HEK293 (cell line): Measurements from ENCODE around the gene ZHX3.
A peak's percentile ranks its signal among the peaks of the same experiment; 100 is the strongest.

Experiments used
- CTCF ChIA-PET: fragments of 350-600 bp; formaldehyde crosslinking; extraction: SDS; loops from one replicate; lab custom pipeline; 2021; ENCODE audit warnings: antibody characterized with exemption; lab: Yijun Ruan, JAX
- POLR2A ChIA-PET: fragments of 300-600 bp; formaldehyde crosslinking; extraction: SDS; loops from one replicate; lab custom pipeline; 2020; ENCODE audit warnings: antibody characterized with exemption, inconsistent platforms; lab: Yijun Ruan, JAX
- H3K27ac ChIP-seq: fragments of 200-500 bp; sonication (Bioruptor generic); 2 replicates; pipeline ENCODE4 v1.5.1; 2014; ENCODE audit warnings: low read depth, low read length, control low read depth, inconsistent platforms; ENCODE audit errors: extremely low read depth
- H3K36me3 ChIP-seq, 2 experiments: fragments of 200-500 bp in 1 of 2; sonication (Bioruptor generic) in 1 of 2; 1 replicate in 1 of 2; 2 replicates in 1 of 2; pipeline ENCODE4 v1.5.1; 2014 to 2017; ENCODE audit warnings: inconsistent platforms in 2 of 2, low read length in 2 of 2; ENCODE audit not compliant: control insufficient read depth in 2 of 2, insufficient read depth in 1 of 2
- H3K4me1 ChIP-seq: fragments of 200-500 bp; sonication (Bioruptor generic); 2 replicates; pipeline ENCODE4 v1.5.1; 2014; ENCODE audit warnings: mild to moderate bottlenecking, low read length, inconsistent platforms; ENCODE audit not compliant: control insufficient read depth, insufficient read depth
- H3K4me3 ChIP-seq: 2 replicates; pipeline ENCODE4 v1.5.1; 2011; ENCODE audit warnings: low read depth, mild to moderate bottlenecking, control low read depth, low read length, moderate library complexity
- H3K9me3 ChIP-seq: fragments of 200-500 bp; sonication (Bioruptor generic); 2 replicates; pipeline ENCODE4 v1.5.1; 2014; ENCODE audit warnings: low read depth, low read length, inconsistent platforms; ENCODE audit not compliant: control insufficient read depth, insufficient read depth
- AEBP2 ChIP-seq: fragments of 450-650 bp; formaldehyde crosslinking; IDR thresholded peaks from 2 replicates; pipeline ENCODE4 v1.5.1; 2016; ENCODE audit warnings: missing biosample characterization, missing genetic modification characterization, borderline replicate concordance
- EGR2 ChIP-seq: fragments of 450-650 bp; formaldehyde crosslinking; IDR thresholded peaks from 2 replicates; pipeline ENCODE4 v1.5.1; 2016; ENCODE audit warnings: low read depth, missing biosample characterization, missing genetic modification characterization
- ELK4 ChIP-seq: IDR thresholded peaks from 2 replicates; pipeline ENCODE4 v1.6.1; 2011; ENCODE audit warnings: mild to moderate bottlenecking, low read depth, low read length, borderline replicate concordance
- ZNF354C ChIP-seq: fragments of 450-650 bp; formaldehyde crosslinking; IDR thresholded peaks from 2 replicates; pipeline ENCODE4 v1.5.1; 2016; ENCODE audit warnings: missing biosample characterization, missing genetic modification characterization, low read depth, borderline replicate concordance
- ZNF423 ChIP-seq: fragments of 450-650 bp; formaldehyde crosslinking; IDR thresholded peaks from 2 replicates; pipeline ENCODE4 v1.5.1; 2016; ENCODE audit warnings: missing biosample characterization, missing genetic modification characterization
- ZNF513 ChIP-seq: fragments of 450-650 bp; IDR thresholded peaks from 2 replicates; pipeline ENCODE4 v1.5.1; 2018; ENCODE audit warnings: missing biosample characterization, missing genetic modification characterization
- ZNF561 ChIP-seq: fragments of 450-650 bp; IDR thresholded peaks from 2 replicates; pipeline ENCODE4 v1.5.1; 2018; ENCODE audit warnings: missing biosample characterization, missing genetic modification characterization, borderline replicate concordance
- ZNF777 ChIP-seq: fragments of 450-650 bp; formaldehyde crosslinking; IDR thresholded peaks from 2 replicates; pipeline ENCODE4 v1.5.1; 2017; ENCODE audit warnings: missing biosample characterization, missing genetic modification characterization, borderline replicate concordance
- ZSCAN18 ChIP-seq: fragments of 450-650 bp; formaldehyde crosslinking; IDR thresholded peaks from 2 replicates; pipeline ENCODE4 v1.5.1; 2016; ENCODE audit warnings: missing biosample characterization, missing genetic modification characterization
- TF ChIP-seq, protein P1 (sequence below): fragments of 450-650 bp; formaldehyde crosslinking; IDR thresholded peaks from 2 replicates; pipeline ENCODE4 v1.5.1; 2016; ENCODE audit warnings: missing biosample characterization, missing genetic modification characterization
- TF ChIP-seq, protein P2 (sequence below): fragments of 450-650 bp; formaldehyde crosslinking; IDR thresholded peaks from 2 replicates; pipeline ENCODE4 v1.5.1; 2016; ENCODE audit warnings: missing biosample characterization, missing genetic modification characterization, borderline replicate concordance
- TF ChIP-seq, protein P3 (sequence below): fragments of 450-650 bp; formaldehyde crosslinking; IDR thresholded peaks from 2 replicates; pipeline ENCODE4 v1.5.1; 2016; ENCODE audit warnings: missing biosample characterization, missing genetic modification characterization

ZHX3 gene

DNA sequence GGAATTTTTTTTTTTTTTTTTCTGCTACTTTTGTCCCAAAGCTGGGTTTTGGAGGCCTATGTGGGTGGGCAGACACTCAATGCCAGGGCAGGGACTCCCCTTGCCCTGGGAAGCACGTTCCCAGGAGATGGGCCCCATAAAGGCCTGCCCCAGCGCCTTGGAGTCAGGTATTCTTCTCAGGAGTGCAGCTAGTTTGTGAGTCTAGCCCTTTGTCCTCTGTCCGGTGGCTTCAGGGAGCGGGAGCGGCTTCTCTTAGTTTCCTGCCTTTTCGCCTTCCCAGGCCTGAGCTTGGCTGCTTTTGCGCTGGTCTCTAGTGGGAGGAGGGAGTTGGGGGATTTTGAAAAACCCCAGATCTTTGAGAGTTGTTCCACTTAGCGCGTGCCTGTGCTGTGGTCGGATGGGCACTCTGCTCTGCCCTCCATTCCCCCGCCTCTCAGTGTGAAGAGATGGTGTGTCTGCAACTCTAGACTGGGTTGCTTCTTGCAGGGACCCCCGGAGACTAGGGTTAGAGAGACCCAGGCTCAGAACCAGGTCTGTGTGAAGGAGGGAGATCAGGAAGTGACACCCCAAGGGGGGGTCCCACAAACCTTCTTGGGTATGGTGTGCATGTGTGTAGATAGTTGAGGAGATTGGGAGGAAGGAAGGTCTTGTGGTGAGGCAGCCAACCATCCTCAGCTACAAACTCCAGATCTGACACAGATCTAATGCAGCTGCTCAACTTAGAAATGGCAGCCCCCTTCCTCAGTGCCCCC lies 178.9 kb downstream of the ZHX3 start:
- CTCF ChIA-PET, result interaction anchor here (5.1 kb wide), 1 partner anchor 202 kb away, joined by 39 read pairs; the partner anchor contains the start of gene LPIN3
- no peaks in the 10 kb centered on the region for H3K4me1 ChIP-seq

DNA sequence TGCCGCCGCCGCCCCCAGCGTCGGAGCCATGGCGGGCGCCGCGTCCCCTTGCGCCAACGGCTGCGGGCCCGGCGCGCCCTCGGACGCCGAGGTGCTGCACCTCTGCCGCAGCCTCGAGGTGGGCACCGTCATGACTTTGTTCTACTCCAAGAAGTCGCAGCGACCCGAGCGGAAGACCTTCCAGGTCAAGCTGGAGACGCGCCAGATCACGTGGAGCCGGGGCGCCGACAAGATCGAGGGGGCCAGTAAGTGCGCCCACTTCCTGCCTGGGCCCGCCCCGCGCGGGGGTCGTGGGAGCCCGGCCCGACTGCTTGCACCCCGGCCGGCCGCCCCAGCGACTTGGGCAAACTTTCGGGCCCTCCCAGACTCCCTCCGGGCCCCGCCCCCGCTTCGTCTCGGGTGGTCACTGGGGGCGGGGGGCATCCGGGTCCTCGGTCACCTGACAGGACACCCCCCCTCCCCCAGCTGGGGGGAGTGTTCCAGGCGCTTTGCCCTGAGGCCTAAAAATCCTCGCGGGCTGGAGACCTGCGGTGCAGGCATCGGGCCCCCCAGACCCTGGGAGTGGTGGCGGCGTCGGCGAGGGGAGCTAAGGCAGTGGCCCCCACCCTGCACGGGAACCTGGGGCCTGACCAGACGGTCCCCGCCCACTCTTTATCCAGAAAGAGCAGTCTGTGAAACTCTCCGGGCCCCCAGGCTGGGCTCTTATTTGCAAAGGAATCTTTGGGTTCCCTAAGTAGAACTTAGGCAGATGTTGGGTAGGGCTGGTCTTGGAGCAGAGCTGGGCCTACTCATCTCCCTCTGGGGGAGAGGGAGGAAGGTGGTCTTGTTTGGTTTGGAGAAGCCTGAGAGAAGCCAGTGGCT lies 179.7 kb downstream of the ZHX3 start:
- H3K36me3 ChIP-seq, result peaks cover 0 to 32% of the 10 kb centered on the region in 2 experiments; a peak in 1 of 3 replicates
- ChIA-PET POLR2A (interaction anchor here (0.5 to 2.1 kb wide), 7 partner anchors 9 to 249 kb away, joined by 3 to 6 read pairs (median 4); partner anchors contain the start of gene LPIN3), CTCF (interaction anchor here (1.1 to 5.1 kb wide), 2 partner anchors 16 to 202 kb away, joined by 5 to 39 read pairs; partner anchors contain the start of gene LPIN3)
- no peaks in the 10 kb centered on the region for H3K4me1 ChIP-seq
- peak overlapping the region; percentile 88 for H3K4me3 ChIP-seq
- H3K27ac ChIP-seq, result peak overlapping the region; percentile 76
- H3K9me3 ChIP-seq, result no peaks in the 10 kb centered on the region
- TF ChIP-seq ELK4 (no peak), ZSCAN18 (no peak), EGR2 (tag by site-specific recombination) (peak; percentile 87), ZNF561 (tag by site-specific recombination) (peak; percentile 86; the same call in 1 of the 2 replicates), AEBP2 (tag by site-specific recombination) (no peak), ZNF513 (no peak), ZNF777 (no peak), ZNF354C (tag by site-specific recombination) (no peak)
- TF ChIP-seq, protein P1, sequence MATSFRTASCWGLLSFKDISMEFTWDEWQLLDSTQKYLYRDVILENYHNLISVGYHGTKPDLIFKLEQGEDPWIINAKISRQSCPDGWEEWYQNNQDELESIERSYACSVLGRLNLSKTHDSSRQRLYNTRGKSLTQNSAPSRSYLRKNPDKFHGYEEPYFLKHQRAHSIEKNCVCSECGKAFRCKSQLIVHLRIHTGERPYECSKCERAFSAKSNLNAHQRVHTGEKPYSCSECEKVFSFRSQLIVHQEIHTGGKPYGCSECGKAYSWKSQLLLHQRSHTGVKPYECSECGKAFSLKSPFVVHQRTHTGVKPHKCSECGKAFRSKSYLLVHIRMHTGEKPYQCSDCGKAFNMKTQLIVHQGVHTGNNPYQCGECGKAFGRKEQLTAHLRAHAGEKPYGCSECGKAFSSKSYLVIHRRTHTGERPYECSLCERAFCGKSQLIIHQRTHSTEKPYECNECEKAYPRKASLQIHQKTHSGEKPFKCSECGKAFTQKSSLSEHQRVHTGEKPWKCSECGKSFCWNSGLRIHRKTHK (tag by site-specific recombination), result no peak
- TF ChIP-seq, protein P2, sequence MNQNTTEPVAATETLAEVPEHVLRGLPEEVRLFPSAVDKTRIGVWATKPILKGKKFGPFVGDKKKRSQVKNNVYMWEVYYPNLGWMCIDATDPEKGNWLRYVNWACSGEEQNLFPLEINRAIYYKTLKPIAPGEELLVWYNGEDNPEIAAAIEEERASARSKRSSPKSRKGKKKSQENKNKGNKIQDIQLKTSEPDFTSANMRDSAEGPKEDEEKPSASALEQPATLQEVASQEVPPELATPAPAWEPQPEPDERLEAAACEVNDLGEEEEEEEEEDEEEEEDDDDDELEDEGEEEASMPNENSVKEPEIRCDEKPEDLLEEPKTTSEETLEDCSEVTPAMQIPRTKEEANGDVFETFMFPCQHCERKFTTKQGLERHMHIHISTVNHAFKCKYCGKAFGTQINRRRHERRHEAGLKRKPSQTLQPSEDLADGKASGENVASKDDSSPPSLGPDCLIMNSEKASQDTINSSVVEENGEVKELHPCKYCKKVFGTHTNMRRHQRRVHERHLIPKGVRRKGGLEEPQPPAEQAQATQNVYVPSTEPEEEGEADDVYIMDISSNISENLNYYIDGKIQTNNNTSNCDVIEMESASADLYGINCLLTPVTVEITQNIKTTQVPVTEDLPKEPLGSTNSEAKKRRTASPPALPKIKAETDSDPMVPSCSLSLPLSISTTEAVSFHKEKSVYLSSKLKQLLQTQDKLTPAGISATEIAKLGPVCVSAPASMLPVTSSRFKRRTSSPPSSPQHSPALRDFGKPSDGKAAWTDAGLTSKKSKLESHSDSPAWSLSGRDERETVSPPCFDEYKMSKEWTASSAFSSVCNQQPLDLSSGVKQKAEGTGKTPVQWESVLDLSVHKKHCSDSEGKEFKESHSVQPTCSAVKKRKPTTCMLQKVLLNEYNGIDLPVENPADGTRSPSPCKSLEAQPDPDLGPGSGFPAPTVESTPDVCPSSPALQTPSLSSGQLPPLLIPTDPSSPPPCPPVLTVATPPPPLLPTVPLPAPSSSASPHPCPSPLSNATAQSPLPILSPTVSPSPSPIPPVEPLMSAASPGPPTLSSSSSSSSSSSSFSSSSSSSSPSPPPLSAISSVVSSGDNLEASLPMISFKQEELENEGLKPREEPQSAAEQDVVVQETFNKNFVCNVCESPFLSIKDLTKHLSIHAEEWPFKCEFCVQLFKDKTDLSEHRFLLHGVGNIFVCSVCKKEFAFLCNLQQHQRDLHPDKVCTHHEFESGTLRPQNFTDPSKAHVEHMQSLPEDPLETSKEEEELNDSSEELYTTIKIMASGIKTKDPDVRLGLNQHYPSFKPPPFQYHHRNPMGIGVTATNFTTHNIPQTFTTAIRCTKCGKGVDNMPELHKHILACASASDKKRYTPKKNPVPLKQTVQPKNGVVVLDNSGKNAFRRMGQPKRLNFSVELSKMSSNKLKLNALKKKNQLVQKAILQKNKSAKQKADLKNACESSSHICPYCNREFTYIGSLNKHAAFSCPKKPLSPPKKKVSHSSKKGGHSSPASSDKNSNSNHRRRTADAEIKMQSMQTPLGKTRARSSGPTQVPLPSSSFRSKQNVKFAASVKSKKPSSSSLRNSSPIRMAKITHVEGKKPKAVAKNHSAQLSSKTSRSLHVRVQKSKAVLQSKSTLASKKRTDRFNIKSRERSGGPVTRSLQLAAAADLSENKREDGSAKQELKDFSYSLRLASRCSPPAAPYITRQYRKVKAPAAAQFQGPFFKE, result no peak

More for the DNA sequence above, 178.9 kb downstream of the ZHX3 start:
- H3K9me3 ChIP-seq, result no peaks in the 10 kb centered on the region
- peak overlapping the region; percentile 88 for H3K4me3 ChIP-seq
- TF ChIP-seq, protein P3, sequence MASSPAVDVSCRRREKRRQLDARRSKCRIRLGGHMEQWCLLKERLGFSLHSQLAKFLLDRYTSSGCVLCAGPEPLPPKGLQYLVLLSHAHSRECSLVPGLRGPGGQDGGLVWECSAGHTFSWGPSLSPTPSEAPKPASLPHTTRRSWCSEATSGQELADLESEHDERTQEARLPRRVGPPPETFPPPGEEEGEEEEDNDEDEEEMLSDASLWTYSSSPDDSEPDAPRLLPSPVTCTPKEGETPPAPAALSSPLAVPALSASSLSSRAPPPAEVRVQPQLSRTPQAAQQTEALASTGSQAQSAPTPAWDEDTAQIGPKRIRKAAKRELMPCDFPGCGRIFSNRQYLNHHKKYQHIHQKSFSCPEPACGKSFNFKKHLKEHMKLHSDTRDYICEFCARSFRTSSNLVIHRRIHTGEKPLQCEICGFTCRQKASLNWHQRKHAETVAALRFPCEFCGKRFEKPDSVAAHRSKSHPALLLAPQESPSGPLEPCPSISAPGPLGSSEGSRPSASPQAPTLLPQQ, result 0 out of 2 replicates have a peak, but pooled peaks have one; percentile 26
- TF ChIP-seq ZNF777, result no peak
- no peak for TF ChIP-seq ZNF423 (tag by site-specific recombination)
- peaks cover 0 to 39% of the 10 kb centered on the region in 2 experiments; a peak in 1 of 3 replicates for H3K36me3 ChIP-seq
- POLR2A ChIA-PET, result interaction anchor here (0.5 to 2.1 kb wide), 6 partner anchors 9 to 202 kb away, joined by 3 to 6 read pairs (median 4); partner anchors contain the start of gene LPIN3
- peak overlapping the region; percentile 76 for H3K27ac ChIP-seq
